Pulmonary artery endothelial cell (primary cell): Measurements from ENCODE around the gene OR1C1. TPM values are rescaled to one million over a fixed set of nuclear protein-coding genes. Genes with fewer than 3 reads are reported as not detected.
"Not testable (repeated sequence)": the region's sequence is repeated elsewhere in the genome, so short reads cannot be mapped to it uniquely, and the experiment has no call there.

Experiments
- DNase-seq: peaks from one replicate; pipeline ENCODE4 v3.0.0-alpha.2; 2011; ENCODE audit warnings: low read depth, low spot score
- total RNA-seq: library from RNA; depleted of rRNA; stranded (reverse); fragments of >200 nt; gene quantifications from 2 replicates; pipeline ENCODE4 v1.2.3, GENCODE V29; 2014

Gene OR1C1, protein sequence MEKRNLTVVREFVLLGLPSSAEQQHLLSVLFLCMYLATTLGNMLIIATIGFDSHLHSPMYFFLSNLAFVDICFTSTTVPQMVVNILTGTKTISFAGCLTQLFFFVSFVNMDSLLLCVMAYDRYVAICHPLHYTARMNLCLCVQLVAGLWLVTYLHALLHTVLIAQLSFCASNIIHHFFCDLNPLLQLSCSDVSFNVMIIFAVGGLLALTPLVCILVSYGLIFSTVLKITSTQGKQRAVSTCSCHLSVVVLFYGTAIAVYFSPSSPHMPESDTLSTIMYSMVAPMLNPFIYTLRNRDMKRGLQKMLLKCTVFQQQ
- not detected in 2 replicates for total RNA-seq

DNA sequence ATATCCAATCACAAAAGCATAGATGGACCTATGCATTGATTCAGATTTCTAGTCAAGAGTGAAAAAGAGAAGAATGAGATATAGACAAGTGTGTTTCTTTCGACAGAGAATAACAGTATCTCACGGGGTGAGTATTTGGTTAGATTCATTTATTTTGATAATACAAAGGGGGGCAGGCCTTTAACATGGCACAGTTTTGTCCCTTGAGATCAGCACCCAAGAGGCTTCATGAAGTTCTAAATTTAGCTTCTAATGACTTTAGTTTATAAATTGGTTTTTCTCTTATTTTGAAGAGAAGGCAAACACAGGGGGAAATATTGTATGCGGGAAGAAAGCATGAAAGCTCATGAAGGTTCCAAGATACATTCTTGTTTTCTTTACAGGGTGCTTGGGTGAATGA, at the start of gene OR1C1:
Gene OR1C1, minus strand, starts transcription at position 101 of the 400 bp plus-strand sequence. CDS start 2,150 bp downstream, outside the sequence.
- no peak for DNase-seq

DNA sequence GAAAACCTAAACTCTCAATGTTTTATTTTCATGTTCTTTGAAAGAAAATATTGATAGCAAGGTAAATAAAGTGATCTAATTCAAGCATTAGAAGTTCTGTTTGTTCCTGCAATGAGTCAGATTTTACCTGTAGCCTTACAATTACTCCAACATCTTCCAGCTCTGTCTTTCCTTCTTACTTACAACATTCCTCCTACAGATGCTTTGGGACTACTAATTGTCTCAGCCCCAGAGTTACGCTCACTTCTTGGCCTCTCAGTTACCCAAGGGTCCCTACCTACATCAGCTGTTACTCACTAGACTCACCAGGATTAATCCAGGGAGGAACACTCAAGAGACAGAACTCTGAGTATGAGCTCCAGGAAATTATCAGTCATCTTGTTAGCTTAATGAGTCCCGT, 37.2 kb upstream of the OR1C1 start:
- no peak for DNase-seq

DNA sequence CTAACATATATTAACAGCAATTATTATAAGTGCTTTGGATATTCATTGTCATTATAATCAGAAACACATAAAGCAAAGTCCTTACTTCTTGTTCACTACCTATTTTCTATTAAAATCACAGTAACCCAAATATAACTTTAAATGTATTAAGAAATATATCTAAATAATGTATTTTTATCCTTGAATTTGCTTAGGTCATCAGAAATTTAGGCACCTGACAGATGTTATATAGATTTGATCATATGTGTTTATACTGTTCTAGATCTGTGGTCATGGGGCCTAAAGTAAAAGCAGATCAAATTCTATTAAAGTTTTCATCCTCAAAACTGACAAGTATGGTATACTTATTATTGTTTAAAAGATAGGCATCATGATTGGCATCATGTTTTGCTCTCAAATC, 9.2 kb upstream of the OR1C1 start:
- DNase-seq, result no peak

DNA sequence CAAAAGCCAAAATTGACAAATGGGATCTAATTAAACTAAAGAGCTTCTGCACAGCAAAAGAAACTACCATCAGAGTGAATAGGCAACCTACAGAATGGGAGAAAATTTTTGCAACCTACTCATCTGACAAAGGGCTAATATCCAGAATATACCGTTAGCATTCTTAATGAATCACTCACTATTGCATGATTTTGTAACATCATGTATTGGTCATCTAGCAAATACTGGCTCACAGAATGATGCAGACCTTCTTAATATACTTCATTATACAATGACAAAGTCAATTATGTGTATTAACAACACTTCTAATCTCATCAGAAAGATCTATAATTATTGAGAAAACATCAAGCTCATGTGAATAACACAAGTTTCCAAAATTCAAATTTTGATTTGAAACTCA, 6.0 kb downstream of the OR1C1 start:
- DNase-seq, result not testable (repeated sequence)

DNA sequence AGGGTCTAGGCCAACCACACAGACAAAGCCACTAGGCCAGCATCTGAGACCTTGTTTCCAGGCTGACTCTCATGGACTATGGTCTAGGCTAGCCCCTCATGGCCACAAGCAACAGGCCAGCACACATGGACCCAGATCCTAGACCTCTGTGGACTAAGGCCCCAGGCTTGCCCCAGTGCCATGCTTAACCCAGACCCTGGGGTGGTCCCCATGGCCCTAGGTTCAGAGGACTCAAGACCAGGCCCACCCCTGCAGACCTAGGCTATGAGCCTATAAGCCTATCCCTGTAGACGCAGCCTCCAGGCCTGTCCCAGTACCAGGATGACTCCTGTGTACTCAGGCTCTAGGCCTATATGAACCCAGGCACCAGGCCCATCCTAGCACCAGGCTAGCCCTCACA, 10.5 kb downstream of the OR1C1 start:
- no peak for DNase-seq

DNA sequence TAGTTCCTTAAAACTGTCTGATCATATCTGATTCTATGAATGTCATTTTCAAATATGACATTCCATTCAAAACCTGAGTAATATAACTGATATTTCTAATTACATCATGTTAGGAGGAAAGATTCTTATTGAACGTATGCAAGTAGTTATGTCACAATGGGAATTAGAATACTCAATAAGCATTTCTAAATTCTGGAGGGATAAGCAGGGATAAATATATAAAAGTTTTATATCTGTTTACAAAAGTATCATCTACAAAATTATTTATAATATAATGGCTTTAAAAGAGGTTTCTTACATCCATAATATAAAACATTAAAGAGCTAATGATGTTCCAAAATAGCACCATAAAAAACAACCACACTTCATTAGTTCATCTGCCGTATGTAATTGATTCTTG, 12.3 kb downstream of the OR1C1 start, which contains the start of gene OR14A2:
Gene OR14A2, minus strand, starts transcription at position 101 of the 400 bp plus-strand sequence.
- DNase-seq, result no peak

DNA sequence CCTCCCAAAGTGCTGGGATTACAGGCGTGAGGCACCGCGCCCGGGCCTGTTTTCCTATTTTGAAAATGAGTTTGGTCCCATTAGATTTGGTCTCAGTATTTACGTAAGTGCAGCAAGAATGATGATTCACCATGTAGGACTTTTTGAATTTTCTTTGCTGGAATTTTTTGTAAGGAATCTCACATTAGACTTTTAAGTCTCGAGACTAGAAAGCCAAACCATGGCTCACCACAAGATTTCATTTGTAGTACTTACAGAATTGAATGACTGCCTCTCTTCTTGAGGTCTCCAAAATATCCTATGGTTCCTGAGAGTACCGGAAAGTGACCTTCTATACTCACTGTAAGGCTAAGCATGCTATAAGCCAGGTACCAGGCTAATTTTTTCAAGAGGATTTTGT, 12.7 kb downstream of the OR1C1 start:
- no peak for DNase-seq

DNA sequence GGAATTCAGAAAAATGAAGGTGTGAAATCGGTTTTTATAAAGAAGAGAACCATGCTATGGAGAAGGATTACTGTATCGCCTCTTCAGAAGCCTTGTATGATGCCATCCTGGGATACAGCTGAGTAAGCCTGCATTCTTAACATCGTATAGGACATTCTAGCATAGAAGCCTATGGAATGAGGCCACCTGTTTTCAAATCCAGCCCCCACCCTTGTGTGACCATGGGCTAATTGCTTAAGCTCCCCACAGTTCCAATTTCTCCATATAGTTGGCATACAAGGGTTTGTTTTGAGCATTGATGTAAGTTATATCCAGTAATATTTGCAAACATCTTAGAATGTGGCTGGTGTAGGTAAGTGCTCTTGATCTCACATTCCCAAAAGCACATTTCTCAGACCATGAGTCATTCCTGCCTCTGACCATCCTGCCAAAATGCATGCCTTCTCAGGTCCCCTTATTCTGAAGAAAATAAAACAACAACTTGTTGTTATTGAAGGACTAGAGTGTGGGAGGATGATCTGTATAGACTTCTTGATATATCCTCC, 13.9 kb downstream of the OR1C1 start:
- DNase-seq, result no peak

DNA sequence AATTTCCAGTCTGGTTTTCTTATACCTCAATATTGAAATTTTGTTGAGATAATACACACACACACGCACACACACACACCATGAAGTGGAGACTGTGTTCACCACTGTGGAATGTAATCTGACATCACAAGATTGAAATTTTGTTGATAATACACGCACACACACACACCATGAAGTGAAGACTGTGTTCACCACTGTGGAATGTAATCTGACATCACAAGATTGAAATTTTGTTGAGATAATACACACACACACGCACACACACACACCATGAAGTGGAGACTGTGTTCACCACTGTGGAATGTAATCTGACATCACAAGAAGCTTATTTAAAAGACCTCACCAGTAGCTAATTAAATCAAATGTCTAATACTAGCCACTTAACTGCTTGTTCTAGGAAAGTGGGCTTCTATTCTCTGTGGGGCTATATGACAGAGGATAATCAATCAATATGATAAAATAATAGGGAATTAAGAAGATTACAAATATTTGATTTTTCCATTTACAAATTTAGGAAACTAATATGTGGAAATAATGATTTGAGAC, 18.1 kb downstream of the OR1C1 start:
- DNase-seq, result not testable (repeated sequence)

DNA sequence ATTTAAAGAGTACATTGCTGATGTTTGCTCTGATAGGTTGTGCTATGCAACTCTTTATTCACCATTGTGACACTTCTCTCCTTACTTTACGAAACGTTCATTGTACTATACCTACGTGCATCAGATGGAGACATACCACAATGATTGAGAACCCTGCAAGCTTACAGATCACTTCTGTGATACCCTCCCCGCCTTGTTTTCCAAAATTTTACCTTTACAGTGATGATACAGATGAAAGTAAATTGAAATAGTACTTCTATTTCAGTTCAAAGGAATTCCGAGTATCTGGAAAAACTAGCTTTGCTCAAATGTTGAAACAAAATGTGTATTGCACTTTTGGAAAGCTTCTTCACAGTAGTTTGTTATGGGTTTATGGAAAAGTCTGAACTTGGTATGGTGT, 18.6 kb downstream of the OR1C1 start:
- no peak for DNase-seq

DNA sequence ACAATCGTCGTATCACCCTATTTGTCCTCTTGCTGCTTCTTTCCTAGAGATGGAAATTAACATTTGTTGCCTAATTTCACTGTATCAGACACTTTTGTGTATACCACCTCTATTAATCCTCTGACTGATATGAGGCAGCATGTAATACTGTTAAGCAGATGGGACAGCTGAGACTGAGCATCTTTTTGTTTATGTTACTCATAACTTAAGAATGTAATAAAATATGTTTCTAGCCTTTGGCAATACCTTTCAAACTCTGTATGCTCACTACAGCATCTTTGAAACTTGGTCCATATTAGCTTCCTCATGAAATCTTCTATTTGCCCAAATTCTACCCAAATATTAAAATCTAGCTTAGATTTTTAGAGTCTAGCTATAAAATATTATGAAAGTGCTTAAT, 19.6 kb downstream of the OR1C1 start:
- no peak for DNase-seq

DNA sequence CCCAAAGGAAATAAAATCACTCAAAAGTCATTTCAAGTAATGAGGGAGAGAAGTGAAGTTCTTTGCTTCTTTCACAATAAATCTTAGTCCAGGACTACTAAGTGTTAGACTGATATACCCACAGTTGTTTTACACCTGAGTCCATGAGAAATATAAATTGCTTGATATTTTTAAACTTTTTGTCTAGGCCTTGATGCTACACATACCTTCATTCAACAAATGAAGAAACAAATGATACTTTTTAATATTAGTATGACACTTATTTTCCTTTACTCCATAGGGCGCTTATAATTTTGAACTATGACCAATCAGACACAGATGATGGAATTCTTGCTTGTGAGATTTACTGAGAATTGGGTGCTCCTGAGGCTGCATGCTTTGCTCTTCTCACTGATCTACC, 22.0 kb downstream of the OR1C1 start, which contains the start of gene OR14K1:
Gene OR14K1, plus strand, starts transcription at position 301 of the 400 bp plus-strand sequence. Its CDS starts 0 bp downstream, at position 301.
- DNase-seq, result no peak

DNA sequence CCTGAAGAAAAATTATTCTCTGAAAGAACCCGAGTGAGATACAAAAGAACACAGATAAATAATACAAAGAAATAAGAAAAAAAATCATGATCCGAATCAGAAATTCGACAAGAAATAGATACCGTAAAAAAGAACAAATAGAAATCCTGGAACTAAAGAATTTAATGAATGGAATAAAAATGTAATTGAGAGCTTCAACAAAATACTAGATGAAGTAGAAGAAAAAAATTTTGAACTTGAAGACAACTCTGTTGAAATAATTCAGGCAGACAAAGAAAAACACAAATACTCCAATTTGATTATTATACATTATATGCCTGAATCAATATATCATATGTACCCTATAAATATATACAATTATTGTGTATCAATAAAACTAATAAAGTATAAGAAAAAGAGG, 39.1 kb downstream of the OR1C1 start:
- no peak for DNase-seq

DNA sequence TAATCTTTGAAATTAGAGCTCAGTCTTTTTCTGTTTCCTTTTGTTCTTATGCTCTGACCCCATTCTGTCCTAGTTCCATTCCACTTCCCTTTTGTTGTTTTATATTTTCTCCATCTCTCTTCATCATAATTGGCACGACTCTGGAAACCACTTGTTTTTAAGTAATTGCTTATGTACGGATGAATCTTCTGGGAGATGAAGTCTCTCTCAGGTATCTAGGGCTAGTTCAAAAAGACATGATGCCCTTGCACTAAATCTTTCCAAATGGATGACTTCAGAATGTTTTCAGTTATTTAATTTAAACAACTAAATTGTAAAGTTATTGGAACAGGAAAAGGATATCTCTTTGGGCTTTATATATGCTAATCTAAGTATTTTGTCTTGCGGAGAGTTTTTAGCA, 43.8 kb downstream of the OR1C1 start, which contains the start of gene OR6F1:
Gene OR6F1, minus strand, starts transcription at position 101 of the 400 bp plus-strand sequence. CDS start 3,891 bp downstream, outside the sequence.
- no peak for DNase-seq

DNA sequence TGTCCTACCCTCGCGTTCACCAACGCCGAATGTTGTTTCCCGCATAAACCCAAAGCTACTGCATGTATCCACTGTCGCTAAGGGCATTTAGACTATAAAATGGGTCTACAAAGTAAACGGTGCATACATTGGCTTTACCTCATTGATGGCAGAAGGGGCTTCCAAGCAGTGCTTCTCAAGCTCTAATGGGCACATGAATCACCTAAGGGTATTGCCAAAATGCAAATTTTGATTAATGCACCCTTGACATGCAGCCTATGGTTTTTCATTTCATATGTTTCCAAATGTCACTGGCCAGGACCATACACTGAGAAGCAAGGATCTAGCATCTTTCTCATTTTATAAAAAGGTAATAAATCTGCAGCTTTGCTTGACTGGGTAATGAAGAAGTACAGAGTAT, 46.6 kb downstream of the OR1C1 start:
- no peak for DNase-seq

DNA sequence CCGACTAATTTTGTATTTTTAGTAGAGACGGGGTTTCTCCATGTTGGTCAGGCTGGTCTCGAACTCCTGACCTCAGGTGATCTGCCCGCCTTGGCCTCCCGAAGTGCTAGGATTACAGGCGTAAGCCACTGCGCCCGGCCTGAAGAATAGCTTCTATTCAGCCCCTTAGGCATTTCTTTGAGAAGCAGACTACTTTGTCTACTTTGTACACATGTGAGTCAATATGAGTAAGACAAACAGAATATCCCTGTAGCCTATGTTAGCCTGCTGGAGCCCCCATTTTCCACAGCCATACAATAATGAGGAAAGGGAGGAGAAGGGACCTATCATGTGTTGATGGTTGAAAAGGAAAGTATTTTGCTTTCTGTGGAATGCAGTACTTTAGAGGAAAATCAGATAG, 49.7 kb downstream of the OR1C1 start:
- DNase-seq, result not testable (repeated sequence)

Other genes starting within 250 kb of the OR1C1 start
- not detected in 2 replicates for gene OR2C3, start 224.1 kb downstream of the OR1C1 start, total RNA-seq
- gene GCSAML, start 211.4 kb downstream of the OR1C1 start, total RNA-seq, result not detected in 2 replicates
- gene OR2G2, start 172.2 kb downstream of the OR1C1 start, total RNA-seq, result not detected in 2 replicates
- not detected in 2 replicates for gene OR2G3, start 155.0 kb downstream of the OR1C1 start, total RNA-seq
- not detected in 2 replicates for gene OR13G1, start 80.8 kb downstream of the OR1C1 start, total RNA-seq
- not detected in 2 replicates for gene OR6F1, start 43.9 kb downstream of the OR1C1 start, total RNA-seq
- gene OR14K1, start 21.9 kb downstream of the OR1C1 start, total RNA-seq, result not detected in 2 replicates
- gene OR14A2, start 12.4 kb downstream of the OR1C1 start, total RNA-seq, result not detected in 2 replicates
- not detected in 2 replicates for gene OR14A16, start 63.6 kb upstream of the OR1C1 start, total RNA-seq
- gene OR11L1, start 81.3 kb upstream of the OR1C1 start, total RNA-seq, result not detected in 2 replicates
- 0.11 and 0.66 TPM in 2 replicates for gene TRIM58, start 96.6 kb upstream of the OR1C1 start, total RNA-seq
- gene OR2W3, start 135.0 kb upstream of the OR1C1 start, total RNA-seq, result 0.53 TPM in 1 of 2 replicates, not detected in the other
- not detected in 2 replicates for gene OR2T8, start 159.7 kb upstream of the OR1C1 start, total RNA-seq
- not detected in 2 replicates for gene OR2AJ1, start 164.3 kb upstream of the OR1C1 start, total RNA-seq
- gene OR2L8, start 188.3 kb upstream of the OR1C1 start, total RNA-seq, result not detected in 2 replicates
- gene OR2AK2, start 204.7 kb upstream of the OR1C1 start, total RNA-seq, result not detected in 2 replicates